Raji (cell line): Measurements from ENCODE around the gene TAMALIN.

Experiments used
- POLR2A ChIP-seq: IDR thresholded peaks from 2 replicates; pipeline ENCODE4 v1.6.1; 2011; ENCODE audit warnings: low read depth, low read length, control low read depth; ENCODE audit not compliant: insufficient read depth

Gene TAMALIN

GRCh38 chr12:52062167-52063081 lies 55.7 kb downstream of the TAMALIN start:
- TF ChIP-seq POLR2A: no peak

GRCh38 chr12:52063082-52063924 lies 56.6 kb downstream of the TAMALIN start:
- no peak for TF ChIP-seq POLR2A

- TF ChIP-seq POLR2A: no peak
Observed at GRCh38 chr12:52063981-52064649, 57.4 kb downstream of the TAMALIN start.
